HG03039 (cell line): ENCODE measurements around the gene KCNJ1.

Experiments used
- ATAC-seq: cut with Tn5 transposase; IDR thresholded peaks from one replicate; pipeline ENCODE4 v1.9.1; 2021; ENCODE audit warnings: mild to moderate bottlenecking, moderate library complexity; ENCODE audit not compliant: unreplicated experiment

Gene KCNJ1

DNA sequence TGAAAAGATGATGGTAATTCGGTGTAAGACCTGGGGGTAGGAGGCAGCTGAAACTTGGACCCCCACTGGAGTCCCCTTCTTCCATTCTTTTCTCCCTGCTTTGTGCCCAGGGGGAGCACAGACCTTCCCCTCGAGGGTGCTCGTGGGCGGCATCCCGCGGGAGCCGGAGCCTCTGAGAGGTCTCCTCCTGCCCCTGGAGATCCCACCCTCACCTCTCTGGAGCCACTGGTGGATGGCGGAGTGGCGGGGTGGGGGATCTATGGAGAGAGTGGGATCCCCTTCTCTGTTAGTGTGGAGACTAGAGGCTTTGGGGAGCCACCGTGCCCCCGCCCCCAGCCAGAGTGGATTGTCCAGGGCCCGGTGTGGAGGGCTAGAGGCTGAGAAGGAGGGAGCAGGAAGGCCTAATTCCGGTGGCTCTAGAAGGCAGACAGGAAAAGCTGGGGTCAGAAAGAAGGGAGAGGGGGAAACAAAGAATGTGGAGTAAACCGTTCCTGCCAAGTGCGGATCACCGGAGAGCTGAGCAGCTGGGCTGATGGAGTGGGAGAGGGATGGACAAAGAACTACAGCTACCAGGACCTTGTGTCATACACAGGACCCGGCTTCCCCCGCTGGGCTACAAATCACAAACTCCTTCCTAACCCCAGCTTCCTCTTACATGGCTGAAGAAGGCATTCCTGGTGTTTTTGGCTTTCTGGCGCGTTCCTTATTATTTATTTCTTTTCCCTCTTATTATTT, 41.9 kb downstream of the KCNJ1 start:
- no peak for ATAC-seq

DNA sequence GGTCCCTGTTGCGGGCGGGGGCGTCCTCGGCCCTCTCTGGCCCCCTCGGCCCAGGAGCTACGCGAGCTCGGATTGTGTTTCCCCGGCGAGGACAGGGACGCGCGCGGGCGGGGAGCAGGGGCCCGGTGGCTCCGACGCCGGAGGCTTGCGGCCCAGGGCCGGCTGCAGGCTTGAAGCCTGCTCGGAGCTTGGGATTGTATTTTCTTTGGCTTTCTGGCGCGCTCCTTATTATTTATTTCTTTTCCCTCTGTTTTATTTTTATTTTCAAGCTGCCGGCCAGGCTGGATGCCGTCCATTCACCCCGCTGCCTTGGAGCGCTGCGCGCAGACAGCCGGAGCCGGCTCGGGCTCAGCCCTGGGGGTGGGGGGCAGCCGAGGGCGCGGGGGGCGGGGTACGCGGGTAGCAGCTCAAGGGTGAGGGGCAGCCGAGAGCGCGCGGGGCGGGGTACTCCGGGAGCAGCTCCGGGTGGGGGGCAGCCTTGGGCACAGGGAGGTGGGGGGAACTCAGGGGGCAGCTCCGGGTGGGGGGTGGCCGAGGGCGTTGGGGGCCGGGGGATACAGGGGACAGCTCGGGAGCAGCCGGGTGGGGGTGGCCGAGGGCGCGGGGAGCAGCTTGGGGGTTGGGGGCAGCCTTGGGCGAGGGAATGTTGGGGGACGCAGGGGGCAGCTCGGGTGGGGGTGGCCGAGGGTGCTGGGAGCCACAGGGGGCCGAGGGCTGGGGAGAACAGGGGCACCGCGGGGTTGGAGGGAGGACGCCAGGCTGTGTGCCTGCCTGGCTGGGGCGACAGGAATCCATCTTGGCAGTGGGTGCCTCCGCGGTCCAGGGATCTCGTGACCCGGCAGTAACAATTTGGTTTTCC, 42.7 kb downstream of the KCNJ1 start:
- no peak for ATAC-seq

DNA sequence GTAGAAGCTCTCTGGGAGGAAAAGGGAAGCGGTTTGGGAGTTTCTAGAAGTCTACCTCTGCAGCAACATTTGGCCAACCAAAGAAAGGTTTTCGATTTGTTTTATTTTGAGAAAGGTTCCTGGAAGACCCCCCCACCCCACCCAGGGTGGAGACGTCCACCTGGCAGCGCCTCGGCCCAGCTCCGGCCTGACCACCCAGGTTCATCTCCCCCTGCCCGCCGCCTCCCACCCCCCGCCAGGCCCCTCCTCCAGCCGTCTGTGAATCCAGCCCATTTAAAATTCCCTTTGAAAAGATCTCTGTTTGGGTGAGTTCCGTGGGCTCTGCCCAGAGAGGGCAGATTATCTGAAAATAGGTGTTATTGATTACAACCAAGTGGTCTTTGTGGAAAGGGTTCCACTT, 43.3 kb downstream of the KCNJ1 start:
- no peak for ATAC-seq

DNA sequence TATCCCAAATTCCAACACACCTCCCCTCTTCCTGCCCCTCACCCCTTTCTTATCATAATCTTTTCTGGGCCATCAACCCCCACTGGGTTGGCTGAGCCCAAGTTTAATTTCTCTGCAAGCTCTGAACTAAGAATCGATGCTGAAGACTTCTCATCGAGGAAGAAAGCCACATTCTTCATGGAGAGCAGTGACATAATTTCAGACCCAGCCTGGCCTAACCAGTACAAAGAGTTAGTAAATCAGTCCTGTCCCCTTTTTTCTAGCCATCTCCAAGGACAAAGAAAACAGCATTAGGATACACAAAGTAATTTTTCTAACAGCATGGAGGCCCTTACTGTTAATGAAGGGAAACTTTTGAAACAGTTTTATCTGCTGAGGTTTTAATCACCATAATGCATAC, 45.0 kb downstream of the KCNJ1 start:
- no peak for ATAC-seq

DNA sequence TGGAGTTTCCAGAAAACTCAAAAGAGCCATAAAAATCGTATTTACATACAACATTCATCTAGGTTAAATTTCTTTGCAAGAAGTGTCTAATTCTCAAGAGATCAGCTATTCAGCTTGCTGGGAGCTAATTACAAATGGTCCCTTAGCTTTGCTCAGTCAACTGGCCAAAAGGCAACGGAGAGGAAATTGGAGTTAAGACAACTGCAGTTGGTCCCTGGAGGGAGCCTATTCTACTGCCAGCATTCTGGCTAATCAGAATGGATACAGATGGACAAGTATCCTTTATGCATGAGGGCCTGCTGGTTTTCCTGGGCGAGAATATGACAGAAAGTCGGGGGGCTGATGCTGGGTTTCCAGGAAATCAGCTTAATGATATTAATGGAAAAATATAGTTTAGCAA, 45.5 kb downstream of the KCNJ1 start:
- no peak for ATAC-seq

DNA sequence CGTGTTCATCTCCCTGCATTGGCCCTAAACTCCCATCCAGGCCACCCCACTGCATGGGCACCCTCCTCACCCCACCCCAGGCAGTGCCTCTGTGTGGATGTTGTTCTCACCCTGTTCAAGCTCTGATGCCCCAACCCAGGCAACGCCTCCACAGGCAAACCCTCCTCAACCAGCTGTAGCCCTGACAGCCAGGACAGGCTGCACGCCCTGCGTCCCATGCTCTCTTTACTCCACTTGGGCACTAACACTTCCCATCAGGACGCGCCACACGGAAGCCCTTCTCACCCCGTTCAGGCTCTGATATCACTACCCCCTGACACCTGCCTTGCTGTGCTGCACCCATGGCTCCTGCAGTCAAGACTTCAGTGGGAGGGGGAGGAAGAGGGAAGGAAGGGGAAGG, 47.9 kb downstream of the KCNJ1 start:
- no peak for ATAC-seq

DNA sequence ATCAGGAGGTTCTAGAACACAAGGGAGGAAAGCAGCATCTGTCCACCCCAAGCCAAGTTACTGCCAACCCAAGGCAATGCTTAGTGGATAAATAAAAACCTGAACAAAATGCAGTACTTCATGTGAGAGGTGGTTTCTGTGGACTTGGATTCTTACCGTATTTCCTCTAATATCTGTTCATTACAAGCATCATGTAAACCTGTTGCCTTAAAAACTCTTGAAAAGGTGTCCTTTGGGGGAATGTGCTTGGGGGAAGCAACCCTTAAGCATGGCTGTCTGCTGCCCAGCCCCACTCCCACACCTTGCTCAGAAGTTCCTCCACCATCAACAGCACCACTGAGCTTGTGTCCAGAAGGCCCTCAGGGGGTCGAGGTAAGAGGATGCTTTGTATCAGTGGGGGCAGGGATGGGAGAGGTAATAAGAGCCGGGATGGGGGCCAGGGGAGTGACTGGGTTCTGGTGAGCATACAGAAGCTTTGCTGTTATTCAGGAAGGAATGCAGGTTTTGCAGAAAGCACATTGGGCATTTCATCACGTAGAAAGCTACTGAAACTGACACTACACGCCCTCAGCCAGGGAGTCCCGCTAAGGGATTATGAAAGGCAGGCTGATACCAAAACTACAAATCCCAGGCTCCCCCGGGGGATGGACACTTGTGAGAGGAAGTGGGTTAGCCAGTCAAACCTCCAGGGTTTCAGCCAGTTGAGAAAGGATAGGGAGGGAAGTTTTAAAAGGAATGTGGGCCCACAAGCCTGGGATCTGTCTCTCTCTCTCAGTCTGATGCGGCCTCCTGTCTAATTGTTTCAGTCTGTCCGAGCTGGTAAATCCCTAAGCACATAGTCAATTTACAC, 52.0 kb downstream of the KCNJ1 start:
- ATAC-seq, result no peak

DNA sequence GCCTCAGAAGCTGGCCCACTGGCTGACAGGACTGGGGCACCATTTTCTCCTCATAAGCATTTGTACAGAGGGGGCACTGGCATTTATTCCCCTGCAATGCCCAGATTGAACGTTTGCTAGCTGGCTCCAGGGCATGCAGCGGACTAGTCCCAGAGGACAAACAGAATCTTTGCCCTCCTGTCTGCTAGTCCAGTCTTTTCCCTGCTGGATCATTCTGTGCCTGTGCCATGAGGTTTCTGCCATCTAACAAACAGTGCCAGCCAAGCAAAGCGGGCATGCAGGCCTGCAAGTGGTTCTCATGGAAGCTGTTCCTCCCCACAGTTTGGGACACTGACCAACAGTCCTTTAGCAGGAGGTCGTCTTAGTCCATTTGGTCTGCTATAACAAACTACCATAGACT, 53.4 kb downstream of the KCNJ1 start:
- ATAC-seq, result no peak

DNA sequence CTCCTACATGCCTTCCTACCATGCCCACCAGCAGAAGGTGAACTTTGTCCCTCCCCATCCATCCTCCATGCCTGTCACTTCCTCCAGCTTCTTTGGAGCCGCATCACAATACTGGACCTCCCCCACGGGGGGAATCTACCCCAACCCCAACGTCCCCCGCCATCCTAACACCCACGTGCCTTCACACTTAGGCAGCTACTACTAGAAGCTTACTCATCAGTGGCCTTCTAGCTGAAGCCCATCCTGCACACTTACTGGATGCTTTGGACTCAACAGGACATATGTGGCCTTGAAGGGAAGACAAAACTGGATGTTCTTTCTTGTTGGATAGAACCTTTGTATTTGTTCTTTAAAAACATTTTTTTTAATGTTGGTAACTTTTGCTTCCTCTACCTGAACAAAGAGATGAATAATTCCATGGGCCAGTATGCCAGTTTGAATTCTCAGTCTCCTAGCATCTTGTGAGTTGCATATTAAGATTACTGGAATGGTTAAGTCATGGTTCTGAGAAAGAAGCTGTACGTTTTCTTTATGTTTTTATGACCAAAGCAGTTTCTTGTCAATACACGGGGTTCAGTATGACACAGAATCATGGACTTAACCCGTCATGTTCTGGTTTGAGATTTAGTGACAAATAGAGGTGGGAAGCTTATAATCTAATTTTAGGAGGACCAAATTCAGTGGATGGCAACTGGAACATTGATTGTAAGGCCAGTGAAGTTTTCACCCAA, 56.1 kb downstream of the KCNJ1 start:
- no peak for ATAC-seq

DNA sequence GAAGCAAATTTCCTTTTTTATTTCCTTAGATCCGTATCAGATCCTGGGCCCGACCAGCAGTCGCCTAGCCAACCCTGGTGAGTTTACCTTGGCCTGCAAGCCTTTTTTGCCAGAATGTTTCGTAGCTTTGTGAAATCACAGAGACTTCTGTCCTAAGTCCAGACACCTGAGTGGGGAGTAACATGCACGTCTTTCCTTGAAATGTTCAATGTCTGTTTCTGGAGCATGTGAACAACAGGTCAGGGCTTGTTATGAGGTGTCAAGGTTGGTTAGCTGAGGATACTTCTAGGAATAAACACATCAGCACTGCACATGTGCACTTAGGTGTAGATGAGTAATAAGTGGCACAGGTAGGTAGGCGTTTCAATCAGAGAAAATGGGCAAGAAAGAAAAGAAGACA, 58.0 kb downstream of the KCNJ1 start:
- ATAC-seq, result no peak

DNA sequence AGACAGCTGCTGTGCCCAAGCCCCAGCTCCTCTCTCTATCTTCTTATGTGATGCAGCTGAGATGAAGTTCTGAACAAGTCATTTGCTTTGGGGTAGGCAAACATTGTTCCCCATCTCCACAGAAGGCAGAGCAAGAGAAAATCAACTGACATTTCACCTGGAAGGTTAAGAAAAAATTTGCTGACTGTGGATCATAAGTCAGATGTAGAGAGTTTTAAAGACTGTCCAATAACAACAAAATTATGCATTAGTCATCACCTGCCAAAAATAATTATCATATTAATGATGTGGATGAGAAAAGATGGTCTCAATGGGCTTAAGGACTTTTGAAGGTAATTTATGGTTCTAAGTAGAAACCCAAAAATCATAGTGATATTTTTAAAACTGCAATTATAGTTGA, 59.2 kb downstream of the KCNJ1 start:
- no peak for ATAC-seq

DNA sequence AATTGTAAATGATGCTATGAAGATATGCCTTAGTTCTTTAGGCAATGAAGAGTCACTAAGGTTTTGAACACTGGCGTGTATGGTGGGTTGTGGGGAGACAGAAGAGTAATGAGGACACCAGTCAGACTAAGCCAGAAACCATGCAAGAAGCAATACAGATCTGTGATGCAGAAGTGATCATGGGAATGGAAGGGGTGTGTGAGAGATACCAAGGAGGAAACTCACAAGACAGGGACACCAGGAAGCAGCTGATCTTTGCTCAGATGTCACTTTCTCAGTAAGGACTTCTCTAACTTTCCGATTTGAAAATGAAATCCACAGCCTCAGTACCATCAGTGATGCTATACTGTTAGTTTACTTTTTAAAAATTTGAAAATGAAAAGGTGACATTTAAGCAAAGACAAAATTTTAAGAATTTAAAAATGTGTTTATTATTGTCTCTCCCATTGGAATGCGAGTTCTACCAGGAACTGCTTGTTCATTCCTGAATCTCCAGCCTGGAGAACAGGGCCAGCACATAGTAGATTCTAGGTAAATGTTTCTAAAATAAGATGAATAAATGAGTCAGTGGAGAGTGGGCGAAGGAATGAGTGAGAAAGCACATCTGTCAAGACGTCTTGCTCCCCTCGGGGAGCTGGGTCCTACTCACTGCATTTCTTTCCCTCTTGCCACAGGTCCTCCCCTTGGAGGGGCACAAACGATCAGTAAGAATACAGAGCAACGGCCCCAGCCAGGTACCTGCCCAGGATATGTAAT, 60.4 kb downstream of the KCNJ1 start:
- ATAC-seq, result no peak

DNA sequence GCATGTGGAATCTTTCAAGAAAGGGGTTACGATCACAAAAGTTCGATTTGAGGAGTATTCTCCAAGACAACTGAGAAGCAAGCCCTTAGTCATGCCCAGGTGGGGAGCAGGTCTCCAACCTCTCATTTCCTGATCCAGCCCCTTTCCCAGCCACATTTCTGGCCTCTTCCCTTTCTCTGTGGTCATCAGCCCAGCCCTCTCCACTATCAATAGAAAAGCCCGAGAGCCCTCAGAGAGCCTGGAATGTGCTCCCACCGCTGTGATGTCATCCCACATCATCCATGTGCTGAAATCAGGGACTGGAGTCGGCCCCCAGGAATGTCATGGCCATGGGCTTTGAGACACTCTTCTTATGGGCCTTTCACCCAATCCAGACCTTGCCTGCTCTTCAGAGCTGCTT, 62.6 kb downstream of the KCNJ1 start:
- no peak for ATAC-seq

DNA sequence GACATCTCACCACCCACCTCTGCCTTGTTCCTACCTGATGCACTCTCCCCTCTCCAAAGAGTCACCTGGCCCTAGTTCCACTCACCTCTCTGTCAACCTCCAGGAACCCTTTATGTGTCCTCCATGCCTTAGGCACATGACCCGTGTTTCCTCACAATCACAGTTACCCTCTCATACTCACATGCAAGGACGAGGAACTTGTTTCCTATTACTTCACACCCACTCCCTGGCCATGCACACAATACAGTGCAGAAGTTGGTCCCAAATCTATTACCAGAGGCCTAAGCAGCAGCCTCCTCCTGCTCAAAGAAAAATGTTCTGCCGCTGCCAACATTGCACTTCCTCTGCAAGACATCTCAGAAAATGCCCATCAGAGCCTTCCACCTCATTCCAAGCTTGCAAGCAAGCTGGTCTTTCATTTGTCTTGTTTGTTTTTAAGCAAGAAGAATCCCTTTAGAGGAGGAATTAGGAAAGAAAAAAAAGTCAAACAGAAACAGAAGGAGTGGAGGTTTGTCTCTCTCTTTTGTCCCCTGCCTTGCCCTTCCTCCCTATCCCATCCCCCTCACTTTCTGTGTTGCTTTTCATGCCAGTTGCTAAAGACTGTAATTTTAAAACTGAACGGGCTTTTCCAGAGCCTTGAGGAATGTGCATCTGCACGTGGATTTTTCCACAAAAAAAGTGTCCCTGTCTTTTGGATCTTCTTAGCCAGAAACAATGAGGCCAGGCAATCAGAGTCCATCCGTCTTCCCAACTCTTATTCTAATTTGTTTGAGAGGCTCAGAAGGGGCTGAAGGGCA, 63.4 kb downstream of the KCNJ1 start:
- no peak for ATAC-seq

DNA sequence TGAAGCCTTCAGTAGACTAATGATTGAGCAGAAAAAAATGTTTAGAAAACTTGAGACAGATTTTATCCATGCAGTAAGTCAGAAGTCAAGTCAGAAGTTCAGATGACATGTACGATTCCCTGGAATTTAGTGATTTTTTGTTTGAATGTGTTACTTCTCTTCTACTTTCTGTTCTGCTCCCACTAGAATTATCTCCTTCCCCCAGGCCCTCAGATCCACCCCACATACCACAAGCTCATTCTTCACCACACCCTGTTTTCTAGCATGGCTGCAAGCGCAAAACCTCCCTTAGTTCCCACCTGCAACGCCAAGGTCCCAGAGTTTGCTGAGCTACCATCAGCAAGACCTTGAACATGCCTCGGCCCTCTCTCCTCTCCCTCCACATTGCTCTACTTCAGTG, 64.1 kb downstream of the KCNJ1 start:
- no peak for ATAC-seq

DNA sequence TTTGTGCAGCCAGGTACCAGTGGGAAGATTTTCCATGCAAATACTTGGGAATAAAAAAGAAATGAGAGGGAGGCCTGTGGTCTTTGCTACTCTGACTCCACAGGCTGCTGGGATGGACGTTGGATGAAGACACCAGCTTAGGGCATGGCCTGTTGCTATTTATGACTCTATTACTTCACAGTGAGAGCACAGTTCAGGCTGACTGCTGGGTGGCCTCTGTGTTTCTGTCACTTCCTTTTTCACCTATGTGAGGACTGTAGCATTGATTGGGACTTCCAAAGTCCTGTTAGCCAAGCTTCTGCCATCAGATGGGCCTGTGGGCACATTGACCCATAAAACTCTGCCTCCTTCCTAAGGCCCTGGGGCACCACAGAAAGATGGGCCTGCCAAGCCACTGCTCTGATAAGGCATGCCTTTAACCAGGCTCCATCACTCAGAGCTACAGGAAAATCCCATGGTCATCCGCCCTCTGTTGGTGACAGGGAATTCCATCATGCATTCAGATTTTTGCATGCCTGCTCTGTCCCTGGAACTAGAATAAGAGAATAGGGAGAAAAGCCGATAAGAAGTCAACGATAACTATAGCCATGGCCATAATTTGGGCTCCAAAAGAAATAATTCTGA, 64.6 kb downstream of the KCNJ1 start:
- ATAC-seq, result no peak

DNA sequence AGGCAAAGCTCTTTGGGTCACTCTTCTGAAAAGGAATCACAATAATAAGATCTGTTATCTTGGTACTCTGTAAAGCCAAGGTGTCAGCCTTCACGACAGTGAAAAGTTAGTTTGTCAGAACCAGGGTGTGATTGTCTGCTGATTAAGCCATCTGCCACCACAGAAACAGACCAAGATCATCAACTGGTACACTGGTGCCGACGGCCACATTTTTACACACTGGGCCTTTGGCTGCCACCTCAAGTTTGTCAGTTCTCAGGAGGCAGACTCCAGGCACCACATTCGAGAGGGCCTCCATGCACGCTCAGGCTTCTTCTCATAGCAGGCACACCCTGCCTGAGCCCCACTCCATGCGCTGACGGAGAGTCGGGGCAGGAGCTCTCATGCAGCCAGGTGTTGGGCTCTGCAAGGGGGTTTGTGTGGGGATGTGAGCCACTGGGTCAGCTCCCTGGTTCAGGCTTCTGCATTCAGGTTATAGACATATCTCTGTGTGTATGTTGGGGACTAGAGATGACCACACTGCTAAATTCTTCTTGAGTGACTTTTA, 66.2 kb downstream of the KCNJ1 start:
- ATAC-seq, result no peak

DNA sequence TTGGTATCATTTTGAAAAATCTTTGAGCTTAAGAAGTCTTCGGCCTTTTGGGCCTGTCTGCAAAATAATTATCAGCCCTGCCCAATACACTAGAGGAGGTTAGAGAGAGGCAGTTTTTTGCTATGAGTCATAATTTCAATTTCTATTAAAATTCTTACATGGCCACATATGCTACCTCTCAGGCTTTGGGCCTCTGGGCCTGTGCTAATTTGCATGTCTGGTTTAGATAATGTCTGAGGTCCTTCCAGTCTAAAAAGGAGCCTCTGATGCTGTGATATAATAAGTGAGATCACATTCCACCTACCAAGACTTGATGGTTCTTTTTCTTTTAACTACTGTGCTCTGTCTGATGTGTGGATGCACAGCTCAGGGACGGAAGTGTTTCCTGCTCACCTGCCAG, 70.8 kb downstream of the KCNJ1 start:
- ATAC-seq, result peak; percentile 95

DNA sequence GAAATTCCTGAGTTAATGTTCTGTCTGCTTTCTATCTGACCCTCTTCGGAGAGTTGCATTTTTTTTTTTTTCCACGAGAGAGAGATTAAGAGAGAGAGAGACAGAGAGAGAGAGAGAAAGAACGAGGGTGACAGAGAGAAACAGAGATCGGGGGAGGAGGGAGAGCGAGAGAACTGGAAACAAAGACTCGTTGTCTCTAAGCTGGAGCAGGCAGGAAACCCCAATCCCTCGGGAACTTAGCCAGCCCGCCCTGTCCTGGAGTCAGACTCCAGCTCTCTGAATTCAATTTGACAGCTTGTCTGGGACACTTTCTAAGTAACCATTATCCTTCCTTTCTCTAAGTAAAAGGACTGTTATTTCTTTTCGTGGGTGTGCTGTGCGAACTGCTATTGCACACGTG, 76.9 kb downstream of the KCNJ1 start:
- no peak for ATAC-seq
